HG03060 (cell line): ENCODE results near the gene TNS1.
A peak's percentile ranks its signal among the peaks of the same experiment; 100 is the strongest.

Experiments
- ATAC-seq: cut with Tn5 transposase; IDR thresholded peaks from one replicate; pipeline ENCODE4 v1.9.1; 2021; ENCODE audit warnings: low read depth, moderate number of reproducible peaks; ENCODE audit not compliant: unreplicated experiment

The TNS1 gene

GRCh38 chr2:217805668-217806481 is 196.9 kb downstream of the TNS1 start:
- ATAC-seq: no peak

- no peak for ATAC-seq
Observed at GRCh38 chr2:217804791-217805667, 197.8 kb downstream of the TNS1 start.

GRCh38 chr2:217804338-217804737 is 198.5 kb downstream of the TNS1 start:
- no peak for ATAC-seq

- ATAC-seq: no peak
Observed at GRCh38 chr2:217803653-217803960, 199.2 kb downstream of the TNS1 start.

- no peak for ATAC-seq
Observed at GRCh38 chr2:217802876-217803652, 199.7 kb downstream of the TNS1 start.

GRCh38 chr2:217802266-217802665 is 200.5 kb downstream of the TNS1 start:
- no peak for ATAC-seq

- no peak for ATAC-seq
Observed at GRCh38 chr2:217801711-217802110, 201.1 kb downstream of the TNS1 start.

GRCh38 chr2:217801115-217801531 is 201.7 kb downstream of the TNS1 start:
- no peak for ATAC-seq

GRCh38 chr2:217800433-217801114 is 202.2 kb downstream of the TNS1 start:
- ATAC-seq: no peak

- ATAC-seq: no peak
Observed at GRCh38 chr2:217799563-217800432, 203.0 kb downstream of the TNS1 start.

GRCh38 chr2:217798743-217799562 is 203.8 kb downstream of the TNS1 start:
- peak; percentile 44 for ATAC-seq

GRCh38 chr2:217798191-217798590 is 204.6 kb downstream of the TNS1 start:
- ATAC-seq: no peak

- ATAC-seq: no peak
Observed at GRCh38 chr2:217797661-217798069, 205.1 kb downstream of the TNS1 start.

- ATAC-seq: no peak
Observed at GRCh38 chr2:217797165-217797564, 205.6 kb downstream of the TNS1 start.

GRCh38 chr2:217795706-217796465 is 206.9 kb downstream of the TNS1 start:
- ATAC-seq: no peak

GRCh38 chr2:217795067-217795466 is 207.7 kb downstream of the TNS1 start:
- no peak for ATAC-seq

GRCh38 chr2:217794133-217794986 is 208.4 kb downstream of the TNS1 start:
- no peak for ATAC-seq
